ENCODE measurements around the gene TRPM7.
"Not testable (repeated sequence)": the region's sequence is repeated elsewhere in the genome, so short reads cannot be mapped to it uniquely, and the experiment has no call there.

Gene TRPM7

DNA sequence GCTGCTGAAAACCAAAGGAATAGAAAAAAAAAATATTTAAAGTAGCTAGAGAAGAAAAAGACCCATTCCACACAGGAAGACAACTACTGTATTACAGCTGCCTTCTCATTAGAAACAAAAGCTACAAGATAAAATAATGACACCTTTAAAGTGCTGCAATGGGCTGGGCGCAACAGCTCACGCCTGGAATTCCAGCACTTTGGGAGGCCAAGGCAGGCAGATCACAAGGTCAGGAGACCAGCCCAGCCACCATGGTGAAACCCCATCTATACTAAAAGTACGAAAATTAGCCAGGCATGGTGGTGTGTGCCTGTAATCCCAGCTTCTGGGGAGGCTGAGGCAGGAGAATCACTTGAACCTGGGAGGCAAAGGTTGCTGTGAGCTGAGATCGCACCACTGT lies 31.0 kb downstream of the TRPM7 start:
- DNase-seq (ENCODE audit: low read depth): no peak

DNA sequence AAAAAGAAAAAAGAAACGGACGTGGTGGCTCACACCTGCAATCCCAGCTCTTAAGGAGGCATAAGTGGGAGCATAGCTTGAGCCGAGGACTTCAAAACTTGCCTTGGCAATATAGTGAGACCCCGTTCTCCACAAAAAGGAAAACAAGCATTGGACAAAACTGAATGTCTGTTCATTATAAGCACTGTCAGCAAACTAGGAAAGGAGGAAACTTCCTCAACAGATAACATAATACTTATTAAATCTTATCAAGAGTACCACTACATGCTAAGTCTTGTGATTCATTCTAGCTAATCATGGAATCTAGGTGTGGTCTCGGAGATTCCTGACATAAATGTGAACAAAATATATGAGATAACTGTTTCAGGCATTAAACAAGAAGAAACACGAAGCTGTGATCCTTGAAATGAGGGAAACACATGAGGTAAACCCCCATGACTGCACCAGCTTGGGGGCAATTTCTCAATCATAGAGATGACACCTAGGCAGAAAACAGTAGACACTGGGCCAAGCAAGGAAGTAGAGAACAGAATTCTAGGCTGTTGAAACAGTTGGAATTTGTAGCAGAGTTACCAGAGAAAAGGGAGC lies 33.3 kb downstream of the TRPM7 start:
- DNase-seq (ENCODE audit: low read depth): no peak

GRCh38 chr15:50652671-50653070 lies 33.9 kb downstream of the TRPM7 start:
- DNase-seq (ENCODE audit: low read depth): no peak

- no peak for DNase-seq (ENCODE audit: low read depth)
Measured at GRCh38 chr15:50641318-50641717, 45.3 kb downstream of the TRPM7 start.

DNA sequence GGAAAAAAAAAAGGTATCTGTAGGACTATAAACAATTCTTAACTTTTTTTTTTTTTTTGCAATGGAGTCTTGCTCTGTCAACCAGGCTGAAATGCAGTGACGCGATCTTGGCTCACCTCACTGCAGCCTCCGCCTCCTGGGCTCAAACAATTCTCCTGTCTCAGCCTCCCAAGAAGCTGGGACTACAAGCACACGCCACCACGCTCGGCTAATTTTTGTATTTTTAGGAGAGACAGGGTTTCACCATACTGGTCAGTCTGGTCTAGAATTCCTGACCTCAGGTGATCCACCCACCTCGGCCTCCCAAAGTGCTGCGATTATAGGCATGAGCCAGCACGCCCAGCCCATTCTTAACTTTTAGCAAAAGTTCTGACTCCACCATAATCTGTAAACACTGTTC lies 50.5 kb downstream of the TRPM7 start:
- DNase-seq (ENCODE audit: low read depth): no peak

GRCh38 chr15:50633653-50634052 lies 52.9 kb downstream of the TRPM7 start:
- DNase-seq (ENCODE audit: low read depth): no peak

DNA sequence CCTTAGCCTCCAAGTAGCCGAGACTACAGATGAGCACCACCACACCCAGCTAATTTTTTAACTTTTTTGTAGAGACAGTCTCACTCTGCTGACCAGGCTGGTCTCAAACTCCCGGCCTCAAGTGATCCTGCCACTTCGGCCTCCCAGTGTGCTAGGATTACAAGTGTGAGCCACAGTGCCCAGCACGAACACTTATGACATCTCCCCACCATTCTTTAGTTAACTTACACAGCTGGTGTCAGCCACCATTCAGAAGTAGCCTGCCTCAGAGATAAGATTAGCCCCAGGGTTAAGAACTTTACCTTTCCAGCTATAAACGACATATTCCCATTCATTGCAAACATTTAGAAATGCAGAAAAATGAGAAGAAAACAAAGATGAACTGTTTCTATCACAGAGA lies 58.2 kb downstream of the TRPM7 start:
- no peak for DNase-seq (ENCODE audit: low read depth)

GRCh38 chr15:50627351-50628055 lies 59.1 kb downstream of the TRPM7 start:
- peak; percentile 7 for DNase-seq (ENCODE audit: low read depth)

DNA sequence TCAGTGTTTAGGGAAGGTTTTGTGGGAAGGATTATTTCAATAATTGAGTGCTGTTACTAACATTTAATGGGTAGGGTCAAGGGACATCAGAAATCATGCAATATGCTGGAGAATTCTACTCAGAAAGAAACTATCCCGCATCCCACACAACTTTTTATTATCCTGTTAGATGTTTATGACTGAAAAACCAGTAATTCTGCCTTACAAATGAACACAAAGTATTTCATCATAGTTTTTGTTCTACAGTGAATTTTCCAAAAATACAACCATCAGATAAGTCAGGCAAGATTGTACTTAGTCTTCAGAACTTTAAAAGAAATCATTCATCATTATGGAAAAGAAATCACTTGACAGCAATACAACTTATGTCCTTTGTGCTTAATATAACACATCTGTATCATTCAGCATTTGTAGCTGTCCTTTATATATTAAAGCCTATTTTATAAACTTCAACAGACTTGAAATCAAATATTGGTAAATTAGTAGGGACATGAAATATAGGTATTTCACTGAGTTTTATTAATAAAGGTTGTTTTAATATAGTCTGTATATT lies 61.9 kb downstream of the TRPM7 start:
- peak; percentile 7 for DNase-seq (ENCODE audit: low read depth)

DNA sequence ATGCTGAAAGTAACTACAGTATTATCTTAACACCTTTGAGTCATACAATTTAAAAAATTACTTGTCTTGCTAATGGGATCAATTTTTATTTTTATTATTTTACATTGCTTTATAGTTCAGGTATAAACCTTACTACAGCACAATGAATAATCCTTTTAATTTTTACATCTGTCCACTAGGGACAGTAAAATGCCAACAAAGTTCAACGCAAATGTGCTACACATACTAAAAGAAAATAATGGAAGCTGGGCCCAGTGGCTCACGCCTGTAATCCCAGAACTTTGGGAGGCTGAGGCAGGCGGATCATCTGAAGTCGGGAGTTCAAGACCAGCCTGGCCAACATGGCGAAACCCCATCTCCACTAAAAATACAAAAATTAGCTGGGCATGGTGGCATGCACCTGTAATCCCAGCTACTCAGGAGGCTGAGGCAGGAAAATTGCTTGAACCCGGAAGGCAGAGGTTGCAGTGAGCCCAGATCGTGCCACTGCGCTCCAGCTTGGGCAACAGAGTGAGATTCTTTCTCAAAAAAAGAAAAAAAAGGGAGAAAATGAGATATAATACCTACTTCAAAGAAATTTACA lies 64.1 kb downstream of the TRPM7 start:
- not testable (repeated sequence) for DNase-seq (ENCODE audit: low read depth)

DNA sequence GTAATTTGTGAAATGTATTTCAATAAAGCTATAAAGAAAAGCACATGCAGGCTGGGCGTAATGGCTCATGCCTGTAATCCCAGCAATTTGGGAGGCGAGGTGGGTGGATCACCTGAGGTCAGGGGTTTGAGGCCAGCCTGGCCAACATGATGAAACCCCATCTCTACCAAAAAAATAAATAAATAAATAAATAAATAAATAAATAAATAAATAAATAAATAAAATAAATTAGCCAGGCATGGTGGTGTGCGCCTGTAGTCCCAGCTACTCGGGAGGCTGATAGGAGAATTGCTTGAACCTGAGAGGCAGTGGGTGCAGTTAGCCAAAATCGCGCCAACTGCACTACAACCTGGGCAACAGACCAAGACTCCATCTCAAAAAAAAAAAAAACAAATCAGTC lies 69.6 kb downstream of the TRPM7 start:
- not testable (repeated sequence) for DNase-seq (ENCODE audit: low read depth)

DNA sequence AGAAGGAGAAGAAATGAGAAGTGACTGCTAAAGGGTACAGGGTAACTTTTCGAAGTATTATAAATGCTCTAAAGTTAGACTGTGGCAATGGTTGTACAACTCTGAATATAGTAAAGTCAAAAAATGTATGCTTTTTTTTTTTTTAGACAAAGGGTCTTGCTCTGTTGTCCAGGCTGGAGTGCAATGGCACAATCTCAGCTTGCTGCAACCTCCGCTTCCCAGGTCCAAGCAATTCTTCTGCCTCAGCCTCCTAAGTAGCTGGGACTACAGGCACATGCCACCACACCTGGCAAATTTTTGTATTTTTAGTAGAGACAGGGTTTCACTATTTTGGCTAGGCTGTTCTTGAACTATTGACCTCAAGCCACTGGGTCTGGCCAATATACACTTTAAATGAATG lies 70.0 kb downstream of the TRPM7 start:
- DNase-seq (ENCODE audit: low read depth): not testable (repeated sequence)

GRCh38 chr15:50613600-50613999 lies 73.0 kb downstream of the TRPM7 start:
- no peak for DNase-seq (ENCODE audit: low read depth)

GRCh38 chr15:50607129-50607528 lies 79.5 kb downstream of the TRPM7 start:
- DNase-seq (ENCODE audit: low read depth): no peak

DNA sequence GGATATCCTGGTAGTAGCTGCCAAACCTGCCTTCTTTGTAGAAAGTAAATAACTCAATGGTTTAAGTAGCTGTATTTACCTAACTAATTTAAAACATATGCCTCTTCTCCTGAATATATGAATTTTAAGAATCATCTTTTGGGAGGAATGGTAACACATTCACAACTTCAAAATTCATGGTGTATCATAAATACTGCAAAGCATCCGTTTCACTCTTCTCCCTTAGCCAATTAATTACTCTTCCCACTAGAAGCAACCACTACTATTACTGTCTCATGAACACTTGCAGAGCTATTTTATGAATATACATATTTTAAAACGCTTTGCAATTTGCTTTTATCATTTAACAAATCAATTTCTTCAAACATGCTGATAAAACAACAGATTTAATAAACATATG lies 81.1 kb downstream of the TRPM7 start:
- no peak for DNase-seq (ENCODE audit: low read depth)

- DNase-seq (ENCODE audit: low read depth): not testable (repeated sequence)
Measured at GRCh38 chr15:50602028-50602427, 84.6 kb downstream of the TRPM7 start.

DNA sequence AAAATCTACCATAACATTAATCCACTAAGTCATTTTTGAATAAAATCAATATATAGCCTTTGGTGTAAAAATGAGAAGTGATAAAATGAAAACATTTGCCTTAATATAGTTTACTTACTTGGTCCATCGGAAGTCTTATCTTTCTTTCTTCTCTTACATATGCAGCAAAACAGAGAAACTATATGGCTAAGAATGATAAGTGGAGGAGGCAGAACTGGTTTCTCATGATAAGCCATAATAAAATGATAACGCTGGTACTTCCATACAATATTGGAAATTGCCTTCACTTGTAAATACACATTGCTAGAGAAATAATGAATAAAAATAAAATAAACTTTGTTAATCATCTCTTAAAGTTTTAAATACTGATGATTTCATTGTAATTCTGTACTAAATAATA lies 92.3 kb downstream of the TRPM7 start:
- DNase-seq (ENCODE audit: low read depth): no peak

DNA sequence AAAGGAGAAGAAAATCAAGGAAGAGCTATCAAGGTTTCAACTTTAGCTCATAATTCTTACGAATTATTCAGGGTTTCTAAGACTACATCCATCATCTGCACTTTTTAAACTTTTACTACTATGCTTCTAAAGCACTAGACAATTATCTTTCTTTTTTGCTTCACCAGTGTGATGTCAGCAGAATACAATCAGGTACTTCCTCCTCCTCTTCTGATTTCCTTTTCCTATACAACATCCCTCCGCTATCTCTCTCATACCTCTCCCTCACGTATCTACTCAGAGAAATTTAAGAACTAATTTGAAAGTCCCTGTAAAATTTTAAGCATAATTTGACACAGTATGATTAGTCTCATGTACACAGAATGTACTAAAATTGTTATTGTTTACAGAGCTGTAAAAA lies 92.8 kb downstream of the TRPM7 start:
- no peak for DNase-seq (ENCODE audit: low read depth)

DNA sequence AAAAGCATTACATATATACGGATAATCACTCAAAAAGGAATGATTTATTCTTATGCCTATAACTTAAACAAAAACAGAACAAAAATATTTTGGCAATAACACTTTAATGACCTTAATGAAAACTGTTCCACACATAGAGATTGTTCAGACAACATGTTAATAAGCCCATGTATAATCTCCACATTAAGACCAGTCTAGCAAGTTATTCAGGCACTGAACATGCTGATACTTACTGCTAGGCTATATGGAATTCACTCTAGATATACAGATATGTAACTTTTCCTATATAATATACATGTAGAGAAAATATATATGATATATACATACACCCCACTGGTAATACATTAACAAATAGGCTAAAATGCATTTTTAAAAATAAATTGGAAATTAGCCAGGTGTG lies 96.3 kb downstream of the TRPM7 start:
- DNase-seq (ENCODE audit: low read depth): no peak

DNA sequence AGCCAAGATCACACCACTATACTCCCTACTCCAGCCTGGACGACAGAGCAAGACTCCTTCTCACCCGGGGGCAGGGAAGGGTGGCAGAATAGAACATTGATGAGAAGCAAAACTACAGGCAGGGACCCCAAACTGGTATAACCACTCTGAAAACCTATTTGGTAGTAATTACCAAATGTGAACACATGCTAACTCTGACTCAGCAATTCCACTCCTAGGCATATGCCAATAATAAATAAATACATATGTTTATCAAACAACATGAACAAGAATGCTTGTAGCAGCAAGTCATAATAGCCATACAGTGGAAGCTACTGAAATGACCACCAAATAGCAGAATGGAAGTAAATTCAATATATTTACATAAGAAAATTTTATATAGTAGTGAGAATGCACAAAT lies 109.1 kb downstream of the TRPM7 start:
- DNase-seq (ENCODE audit: low read depth): no peak

GRCh38 chr15:50576166-50576565 lies 110.4 kb downstream of the TRPM7 start:
- no peak for DNase-seq (ENCODE audit: low read depth)

GRCh38 chr15:50573842-50574241 lies 112.8 kb downstream of the TRPM7 start:
- DNase-seq (ENCODE audit: low read depth): not testable (repeated sequence)

DNA sequence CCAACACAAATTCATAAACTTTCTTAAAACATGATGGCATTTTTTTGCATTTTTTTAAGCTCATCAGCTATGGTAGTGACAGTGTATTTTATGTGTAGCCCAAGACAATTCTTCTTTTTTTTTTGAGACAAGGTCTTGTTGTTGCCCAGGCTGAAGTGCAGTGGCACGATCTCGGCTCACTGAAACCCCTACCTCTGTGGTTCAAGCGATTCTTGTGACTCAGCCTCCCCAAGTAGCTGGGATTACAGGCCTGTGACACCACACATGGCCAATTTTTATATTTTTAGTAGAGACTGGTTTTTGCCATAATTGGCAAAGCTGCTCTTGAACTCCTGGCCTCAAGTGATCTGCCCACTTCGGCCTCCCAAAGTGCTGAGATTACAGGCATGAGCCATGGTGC lies 122.8 kb downstream of the TRPM7 start:
- no peak for DNase-seq (ENCODE audit: low read depth)
